Gastrocnemius medialis (tissue), 4 donors: ENCODE measurements around the gene EMD. TPM values are rescaled to one million over a fixed set of nuclear protein-coding genes. Genes with fewer than 3 reads are reported as not detected.
A peak's percentile ranks its signal among the peaks of the same experiment; 100 is the strongest.

Experiments
- ATAC-seq, 2 donors: fragments of 150-250 bp; one replicate each; pipeline ENCODE4 v1.9.1; 2016
- DNase-seq, 2 donors: peaks; one replicate each; pipeline ENCODE4 v3.0.0-alpha.2; 2019
- H3K27ac ChIP-seq, 4 donors: fragments of 200-600 bp; sonication (generic); 1 replicate in 1 of 4; 2 replicates in 3 of 4; pipeline ENCODE4 v1.5.1; 2016 to 2018; ENCODE audit warnings: mild to moderate bottlenecking in 2 of 4, moderate library complexity in 1 of 4
- H3K27me3 ChIP-seq, 3 donors: fragments of 200-600 bp; sonication (generic) in 2 of 3; 1 replicate in 1 of 3; 2 replicates in 2 of 3; pipeline versions ENCODE4 v1.5.1 to v1.6.0; 2016 to 2019; ENCODE audit warnings: mild to moderate bottlenecking in 1 of 3, moderate library complexity in 1 of 3
- H3K36me3 ChIP-seq, 2 donors: fragments of 200-600 bp; sonication (generic) in 1 of 2; one replicate each; pipeline ENCODE4 v1.5.1; 2017 to 2018
- H3K4me1 ChIP-seq, 2 donors: fragments of 200-600 bp; sonication (generic) in 1 of 2; one replicate each; pipeline ENCODE4 v1.5.1; 2016 to 2017; ENCODE audit warnings: mild to moderate bottlenecking in 2 of 2
- H3K4me3 ChIP-seq, 4 donors: fragments of 200-600 bp; sonication (generic) in 3 of 4; 1 replicate in 1 of 4; 2 replicates in 3 of 4; pipeline ENCODE4 v1.5.1; 2016 to 2019; ENCODE audit warnings: mild to moderate bottlenecking in 2 of 4
- H3K9me3 ChIP-seq, 3 donors: fragments of 200-600 bp; sonication (generic) in 2 of 3; 1 replicate in 1 of 3; 2 replicates in 2 of 3; pipeline ENCODE4 v1.5.1; 2016 to 2019
- POLR2A ChIP-seq, 2 donors: fragments of 450-650 bp; IDR thresholded peaks; one replicate each; pipeline ENCODE4 v1.6.1; 2017; ENCODE audit warnings: antibody characterized with exemption in 2 of 2, mild to moderate bottlenecking in 2 of 2, moderate library complexity in 2 of 2
- in situ Hi-C, 4 donors: fragments of 200-750 bp; cut with MboI; loops; one replicate each; pipeline versions ENCODE4 v1.15.0 to v1.8.0; 2017; ENCODE audit warnings: low sequenced_read_pairs in 4 of 4
- intact Hi-C: fragments of 100-400 bp; cut with DNase I; formaldehyde crosslinking; loops from one replicate; pipeline ENCODE4 v1.15.1; 2023; ENCODE audit warnings: low total_unique reads
- total RNA-seq, 4 donors: library from RNA; depleted of rRNA; stranded (reverse); fragments of >200 nt; gene quantifications; one replicate each; pipeline versions ENCODE4 v1.1.0 to v1.2.3, GENCODE V29; 2016
- TF ChIP-seq, protein P1 (sequence below), 5 experiments: fragments of 450-650 bp in 3 of 5; fragments of 200-600 bp in 2 of 5; sonication (generic) in 2 of 5; IDR thresholded peaks in 4 of 5; conservative IDR thresholded peaks in 1 of 5; 1 replicate in 4 of 5; 2 replicates in 1 of 5; pipeline ENCODE4 v1.5.1; 2016 to 2019; ENCODE audit warnings: antibody characterized with exemption in 5 of 5, mild to moderate bottlenecking in 3 of 5, moderate library complexity in 3 of 5

Gene EMD
- total RNA-seq, 4 donors from 2014 or later, result 36.2 to 61.5 (median 53.2) TPM

DNA sequence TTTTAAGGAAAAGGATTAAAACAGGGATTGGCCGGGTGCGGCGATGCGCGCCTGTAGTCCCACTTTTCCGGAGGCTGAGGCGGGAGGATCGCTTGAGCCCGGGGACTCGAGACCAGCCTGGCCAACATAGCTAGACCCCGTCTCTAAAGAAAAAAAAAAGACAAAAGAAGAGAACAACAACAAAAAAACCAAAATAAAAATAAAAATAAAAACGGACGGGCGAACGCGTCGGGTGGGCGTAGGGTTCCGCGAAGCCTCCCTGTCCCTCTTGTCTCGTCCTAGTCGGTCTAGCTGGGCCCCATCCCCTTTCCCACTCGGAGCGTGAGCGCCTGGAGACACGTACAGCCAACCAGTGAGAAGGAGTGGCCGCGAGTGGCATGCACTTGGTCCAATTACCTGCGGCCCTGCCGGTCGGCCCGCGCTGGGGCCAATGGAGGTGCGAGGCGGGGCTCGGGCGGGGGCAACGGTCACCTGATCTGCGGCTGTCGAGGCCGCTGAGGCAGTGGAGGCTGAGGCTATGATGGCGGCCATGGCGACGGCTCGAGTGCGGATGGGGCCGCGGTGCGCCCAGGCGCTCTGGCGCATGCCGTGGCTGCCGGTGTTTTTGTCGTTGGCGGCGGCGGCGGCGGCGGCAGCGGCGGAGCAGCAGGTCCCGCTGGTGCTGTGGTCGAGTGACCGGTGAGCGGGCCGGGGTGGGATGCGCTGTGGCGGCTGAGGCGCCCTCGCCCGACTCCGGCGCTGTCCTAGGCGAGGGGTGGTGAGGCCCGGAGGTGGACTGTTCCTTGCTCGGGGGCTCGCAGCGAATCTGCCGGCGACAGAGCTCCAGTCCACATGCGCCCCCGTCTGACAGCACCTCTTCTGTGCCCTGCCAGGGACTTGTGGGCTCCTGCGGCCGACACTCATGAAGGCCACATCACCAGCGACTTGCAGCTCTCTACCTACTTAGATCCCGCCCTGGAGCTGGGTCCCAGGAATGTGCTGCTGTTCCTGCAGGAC lies 49.4 kb downstream of the EMD start, which contains the start of gene ATP6AP1:
ATP6AP1 (plus strand) TSS at position 502 of the 996 bp plus-strand sequence; CDS start at position 518, 16 bp downstream.
- Histone ChIP-seq H3K27ac (peak within 1 kb of the TSS; percentile 74 to 91 (median 89)), H3K27me3 (no peaks in the 10 kb centered on the region), H3K9me3 (no peaks in the 10 kb centered on the region), H3K4me3 (peak within 1 kb of the TSS; percentile 67 to 82 (median 74)), H3K4me1 (peaks cover 3 to 7% of the 10 kb centered on the region in 2 donors), H3K36me3 (no peaks in the 10 kb centered on the region)
- peak; percentile 96 to 97 for ATAC-seq
- peak; percentile 61 to 64 for TF ChIP-seq POLR2A (IDR thresholded peaks at IDR 0.05)
- TF ChIP-seq, protein P1, sequence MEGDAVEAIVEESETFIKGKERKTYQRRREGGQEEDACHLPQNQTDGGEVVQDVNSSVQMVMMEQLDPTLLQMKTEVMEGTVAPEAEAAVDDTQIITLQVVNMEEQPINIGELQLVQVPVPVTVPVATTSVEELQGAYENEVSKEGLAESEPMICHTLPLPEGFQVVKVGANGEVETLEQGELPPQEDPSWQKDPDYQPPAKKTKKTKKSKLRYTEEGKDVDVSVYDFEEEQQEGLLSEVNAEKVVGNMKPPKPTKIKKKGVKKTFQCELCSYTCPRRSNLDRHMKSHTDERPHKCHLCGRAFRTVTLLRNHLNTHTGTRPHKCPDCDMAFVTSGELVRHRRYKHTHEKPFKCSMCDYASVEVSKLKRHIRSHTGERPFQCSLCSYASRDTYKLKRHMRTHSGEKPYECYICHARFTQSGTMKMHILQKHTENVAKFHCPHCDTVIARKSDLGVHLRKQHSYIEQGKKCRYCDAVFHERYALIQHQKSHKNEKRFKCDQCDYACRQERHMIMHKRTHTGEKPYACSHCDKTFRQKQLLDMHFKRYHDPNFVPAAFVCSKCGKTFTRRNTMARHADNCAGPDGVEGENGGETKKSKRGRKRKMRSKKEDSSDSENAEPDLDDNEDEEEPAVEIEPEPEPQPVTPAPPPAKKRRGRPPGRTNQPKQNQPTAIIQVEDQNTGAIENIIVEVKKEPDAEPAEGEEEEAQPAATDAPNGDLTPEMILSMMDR (IDR thresholded peaks at IDR 0.05 in 4 of 5, conservative IDR thresholded peaks at IDR 0.05 in 1 of 5), result no peak
- intact Hi-C loops (no loop called here), in situ Hi-C loops (no loop called here)
- DNase-seq, result peak; percentile 89 to 93

DNA sequence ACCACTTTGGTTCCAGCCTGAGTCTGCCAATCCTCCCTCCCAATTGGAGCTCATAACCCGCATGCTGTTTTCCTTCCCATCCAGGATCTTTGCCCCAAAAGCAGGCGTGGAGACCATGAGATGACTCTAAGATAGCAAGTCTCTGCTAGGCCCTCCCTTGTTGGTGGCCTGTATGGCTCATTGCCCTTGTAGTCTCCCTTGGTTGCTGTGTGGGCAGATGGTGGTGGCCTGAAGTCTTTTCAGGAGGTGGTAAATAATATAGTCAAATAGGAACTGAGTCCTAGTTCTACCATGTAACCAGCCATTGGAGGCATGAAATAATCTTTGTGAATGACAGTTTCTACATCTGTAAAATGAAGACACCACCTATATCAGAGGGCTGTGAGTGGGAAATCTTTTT lies 50.6 kb downstream of the EMD start:
- Histone ChIP-seq H3K27ac (peak overlapping the region; percentile 74 to 91 (median 89)), H3K27me3 (no peaks in the 10 kb centered on the region), H3K4me3 (peak overlapping the region in 1 of 4 donors; percentile 67), H3K36me3 (peaks cover 0 to 1% of the 10 kb centered on the region in 2 donors), H3K4me1 (peaks cover 3 to 7% of the 10 kb centered on the region in 2 donors), H3K9me3 (no peaks in the 10 kb centered on the region)
- in situ Hi-C loops (no loop called here), intact Hi-C loops (no loop called here)
- no peak for DNase-seq
- ATAC-seq, result no peak
- TF ChIP-seq, protein P1 (IDR thresholded peaks at IDR 0.05 in 4 of 5, conservative IDR thresholded peaks at IDR 0.05 in 1 of 5), result no peak

DNA sequence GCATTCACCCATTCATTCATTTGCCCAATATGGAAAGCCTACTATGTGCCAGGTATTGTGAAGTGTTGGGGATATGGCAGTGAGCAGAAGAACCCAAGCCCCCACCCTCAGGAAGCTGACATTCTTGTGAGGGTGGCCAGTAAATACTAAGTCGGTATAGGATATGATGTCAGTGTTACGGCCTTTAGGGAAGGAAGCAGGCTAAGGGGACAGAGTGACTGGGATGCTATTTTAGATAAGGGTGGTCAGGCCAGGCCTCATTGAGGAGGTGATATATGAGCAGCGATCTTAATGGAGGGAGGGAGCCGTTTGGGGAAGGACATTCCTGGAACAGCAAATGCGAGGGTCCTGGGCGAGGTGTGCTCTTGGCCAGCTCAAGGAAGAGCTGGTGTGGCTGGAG lies 51.4 kb downstream of the EMD start:
- Histone ChIP-seq H3K4me3 (no peak overlapping the region), H3K27ac (no peak overlapping the region), H3K27me3 (no peaks in the 10 kb centered on the region), H3K4me1 (peaks cover 3 to 7% of the 10 kb centered on the region in 2 donors), H3K36me3 (peaks cover 0 to 5% of the 10 kb centered on the region in 2 donors), H3K9me3 (no peaks in the 10 kb centered on the region)
- ATAC-seq (no peak), DNase-seq (no peak)
- intact Hi-C loops (no loop called here), in situ Hi-C loops (no loop called here)
- no peak for TF ChIP-seq POLR2A (IDR thresholded peaks at IDR 0.05)
- TF ChIP-seq, protein P1 (IDR thresholded peaks at IDR 0.05 in 4 of 5, conservative IDR thresholded peaks at IDR 0.05 in 1 of 5), result no peak

DNA sequence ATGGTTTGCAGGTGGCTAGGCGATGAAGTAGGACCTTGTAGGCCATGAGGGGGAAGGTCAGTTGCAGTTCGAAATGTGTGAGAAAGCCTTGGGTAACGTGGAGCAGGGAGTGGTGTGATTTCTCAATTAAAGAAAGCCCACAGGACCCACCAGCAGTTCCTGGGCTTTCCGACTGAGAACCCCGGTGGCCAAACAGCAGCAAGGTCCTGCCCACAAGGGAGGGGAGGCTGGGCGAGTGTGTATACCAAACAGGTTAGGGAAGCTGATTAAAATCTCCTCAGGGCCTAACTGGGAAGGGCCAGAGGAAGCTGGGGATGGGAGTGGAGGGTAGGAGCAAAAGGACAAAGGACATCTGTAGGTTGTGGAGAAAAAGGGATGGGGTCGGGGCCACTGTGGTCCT lies 51.8 kb downstream of the EMD start:
- intact Hi-C loops (no loop called here), in situ Hi-C loops (no loop called here)

More for the DNA sequence above, 51.8 kb downstream of the EMD start:
- peaks cover 3 to 7% of the 10 kb centered on the region in 2 donors for H3K4me1 ChIP-seq
- DNase-seq, result no peak
- H3K27ac ChIP-seq, result no peak overlapping the region
- H3K9me3 ChIP-seq, result no peaks in the 10 kb centered on the region
- peaks cover 0 to 5% of the 10 kb centered on the region in 2 donors for H3K36me3 ChIP-seq
- no peak for ATAC-seq
- TF ChIP-seq, protein P1 (IDR thresholded peaks at IDR 0.05 in 4 of 5, conservative IDR thresholded peaks at IDR 0.05 in 1 of 5), result no peak
- no peak for TF ChIP-seq POLR2A (IDR thresholded peaks at IDR 0.05)
- H3K4me3 ChIP-seq, result no peak overlapping the region
- H3K27me3 ChIP-seq, result no peaks in the 10 kb centered on the region

Other genes with a start within 250 kb of the EMD start
- not detected for gene OPN1LW, start 235.1 kb upstream of the EMD start, total RNA-seq
- gene OPN1MW, start 196.7 kb upstream of the EMD start, total RNA-seq, result not detected
- gene OPN1MW2, start 159.5 kb upstream of the EMD start, total RNA-seq, result not detected
- gene OPN1MW3, start 121.7 kb upstream of the EMD start, total RNA-seq, result not detected
- not detected for gene TEX28, start 84.2 kb upstream of the EMD start, total RNA-seq
- under 1 TPM in 3 of 4 donors, not detected in 1; 0.09 to 0.36 (median 0.10) TPM for gene TKTL1, start 83.5 kb upstream of the EMD start, total RNA-seq
- 100 to 1,000 TPM in 1 of 4 donors, 10 to 100 TPM in 3; 23.9 to 128 (median 88.9) TPM for gene FLNA, start 4.7 kb upstream of the EMD start, total RNA-seq
- gene RPL10, start 19.1 kb downstream of the EMD start, total RNA-seq, result 1,000 to 10,000 TPM; 3,899 to 6,066 (median 5,720) TPM
- gene DNASE1L1, start 30.0 kb downstream of the EMD start, total RNA-seq, result 100 to 1,000 TPM in 3 of 4 donors, 10 to 100 TPM in 1; 88.4 to 148 (median 116) TPM
- 10 to 100 TPM; 17.6 to 28.3 (median 20.1) TPM for gene TAFAZZIN, start 32.2 kb downstream of the EMD start, total RNA-seq
- gene ATP6AP1, start 49.4 kb downstream of the EMD start, total RNA-seq, result 10 to 100 TPM; 16.7 to 37.8 (median 26.2) TPM
- 10 to 100 TPM; 19.8 to 54.5 (median 39.0) TPM for gene GDI1, start 57.9 kb downstream of the EMD start, total RNA-seq
- gene FAM50A, start 64.8 kb downstream of the EMD start, total RNA-seq, result 10 to 100 TPM; 30.9 to 55.4 (median 45.3) TPM
- 10 to 100 TPM in 1 of 4 donors, 1 to 10 TPM in 3; 1.2 to 10.7 (median 2.8) TPM for gene PLXNA3, start 79.0 kb downstream of the EMD start, total RNA-seq
- gene LAGE3, start 100.0 kb downstream of the EMD start, total RNA-seq, result 10 to 100 TPM; 26.0 to 72.5 (median 29.3) TPM
- 100 to 1,000 TPM in 1 of 4 donors, 10 to 100 TPM in 3; 54.6 to 116 (median 79.8) TPM for gene UBL4A, start 107.3 kb downstream of the EMD start, total RNA-seq
- 10 to 100 TPM; 11.8 to 33.3 (median 21.0) TPM for gene SLC10A3, start 111.3 kb downstream of the EMD start, total RNA-seq
- 10 to 100 TPM; 28.3 to 44.5 (median 37.8) TPM for gene FAM3A, start 136.9 kb downstream of the EMD start, total RNA-seq
- gene G6PD, start 167.6 kb downstream of the EMD start, total RNA-seq, result 10 to 100 TPM in 1 of 4 donors, 1 to 10 TPM in 3; 1.5 to 23.9 (median 7.6) TPM
- gene IKBKG, start 168.3 kb downstream of the EMD start, total RNA-seq, result 10 to 100 TPM in 3 of 4 donors, 1 to 10 TPM in 1; 8.8 to 17.5 (median 11.6) TPM
- gene CTAG1A, start 205.8 kb downstream of the EMD start, total RNA-seq, result not detected
- gene CTAG1B, start 240.0 kb downstream of the EMD start, total RNA-seq, result not detected